Loucy (cell line): ENCODE measurements around the gene IQCK.

Experiments used
- EZH2phosphoT487 ChIP-seq: fragments of 200-600 bp; IDR thresholded peaks from 2 replicates; pipeline ENCODE4 v1.6.1; 2018; ENCODE audit warnings: antibody characterized with exemption, mild to moderate bottlenecking, moderate library complexity, borderline replicate concordance
- TF ChIP-seq, protein P1 (sequence below): fragments of 200-600 bp; sonication (generic); conservative IDR thresholded peaks from 2 replicates; pipeline ENCODE4 v1.5.1; 2014; ENCODE audit warnings: mild to moderate bottlenecking, antibody characterized with exemption, low read length

DNA sequence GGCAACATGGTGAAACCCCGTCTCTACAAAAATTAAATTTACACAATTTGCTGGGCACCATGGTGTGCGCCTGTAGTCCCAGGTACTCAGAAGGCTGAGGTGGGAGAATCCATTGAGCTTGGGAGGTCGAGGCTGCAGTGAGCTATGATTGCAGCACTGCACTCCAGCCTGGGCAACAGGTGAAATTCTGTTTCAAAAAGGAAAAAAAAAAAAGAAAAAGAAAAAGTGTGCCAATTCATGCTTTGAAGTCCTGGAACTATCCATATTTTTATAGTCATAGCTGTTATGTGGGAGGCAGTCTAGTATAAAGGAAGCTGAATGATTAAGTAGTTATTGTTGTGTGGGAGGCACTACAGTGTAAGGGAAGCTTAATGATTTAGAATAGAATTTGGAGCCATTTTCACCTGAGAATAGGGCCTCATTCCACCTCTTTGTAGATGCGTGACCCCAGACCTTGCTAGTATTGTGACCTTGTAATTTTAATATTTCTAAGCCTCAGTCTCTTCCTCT lies 31.6 kb downstream of the IQCK start:
- TF ChIP-seq, protein P1, sequence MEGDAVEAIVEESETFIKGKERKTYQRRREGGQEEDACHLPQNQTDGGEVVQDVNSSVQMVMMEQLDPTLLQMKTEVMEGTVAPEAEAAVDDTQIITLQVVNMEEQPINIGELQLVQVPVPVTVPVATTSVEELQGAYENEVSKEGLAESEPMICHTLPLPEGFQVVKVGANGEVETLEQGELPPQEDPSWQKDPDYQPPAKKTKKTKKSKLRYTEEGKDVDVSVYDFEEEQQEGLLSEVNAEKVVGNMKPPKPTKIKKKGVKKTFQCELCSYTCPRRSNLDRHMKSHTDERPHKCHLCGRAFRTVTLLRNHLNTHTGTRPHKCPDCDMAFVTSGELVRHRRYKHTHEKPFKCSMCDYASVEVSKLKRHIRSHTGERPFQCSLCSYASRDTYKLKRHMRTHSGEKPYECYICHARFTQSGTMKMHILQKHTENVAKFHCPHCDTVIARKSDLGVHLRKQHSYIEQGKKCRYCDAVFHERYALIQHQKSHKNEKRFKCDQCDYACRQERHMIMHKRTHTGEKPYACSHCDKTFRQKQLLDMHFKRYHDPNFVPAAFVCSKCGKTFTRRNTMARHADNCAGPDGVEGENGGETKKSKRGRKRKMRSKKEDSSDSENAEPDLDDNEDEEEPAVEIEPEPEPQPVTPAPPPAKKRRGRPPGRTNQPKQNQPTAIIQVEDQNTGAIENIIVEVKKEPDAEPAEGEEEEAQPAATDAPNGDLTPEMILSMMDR: no peak
- no peak for TF ChIP-seq EZH2phosphoT487
